ENCODE data around the gene GOLGB1. TPM values are rescaled to one million over a fixed set of nuclear protein-coding genes. Genes with fewer than 3 reads are reported as not detected.

Gene GOLGB1
- total and polyA plus RNA-seq, 2 donors (not counting 3 experiments of a cell fraction or from before 2014, with no cell fraction given), result 7.4 to 42.7 TPM

DNA sequence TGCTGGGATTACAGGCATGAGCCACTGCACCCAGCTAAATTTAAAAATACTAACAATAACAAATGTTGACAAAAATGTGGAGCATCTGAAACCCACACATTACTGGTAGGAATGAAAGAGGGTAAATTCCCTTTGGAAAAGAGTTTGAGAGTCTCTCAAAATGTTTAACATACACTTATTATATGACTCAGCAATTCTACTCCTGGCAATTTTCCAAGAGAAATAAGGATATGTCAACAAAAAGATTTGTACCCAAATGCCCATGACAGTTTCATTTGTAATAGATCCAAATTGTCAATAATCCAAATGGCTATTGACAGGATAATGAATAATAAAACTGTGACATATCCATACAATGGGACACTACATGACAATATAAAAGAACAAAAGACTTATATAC lies 97.9 kb downstream of the GOLGB1 start:
- ChIA-PET POLR2A (no interaction called here), CTCF (no interaction called here)
- intact Hi-C loops (cut with micrococcal nuclease) (no loop called here), dilution Hi-C loops (cut with MboI; ENCODE audit: extremely low pct_ligation_motif_present, low sequenced_read_pairs) (no loop called here)
- Histone ChIP-seq H3K4me1 (ENCODE audit: control insufficient read depth, extremely low read depth, insufficient read depth, low read length) (peaks cover 15% of the 10 kb centered on the region), H3K27me3 (ENCODE audit: control insufficient read depth in 2 of 2, insufficient read depth in 2 of 2, low read length in 2 of 2) (no peaks in the 10 kb centered on the region), H3K27ac (ENCODE audit: insufficient read depth, low read depth, low read length) (no peak overlapping the region), H3K4me2 (ENCODE audit: insufficient read depth, low read length) (no peak overlapping the region), H4K20me1 (replicated peaks; ENCODE audit: control insufficient read depth, extremely low read depth, insufficient read depth, low read length) (no peaks in the 10 kb centered on the region), H3K79me2 (ENCODE audit: control insufficient read depth, insufficient read depth, low read length) (no peaks in the 10 kb centered on the region), H2AFZ (ENCODE audit: low read depth, low read length) (no peak overlapping the region), H3K9me1 (replicated peaks; ENCODE audit: control insufficient read depth, extremely low read depth, insufficient read depth, low read length) (no peaks in the 10 kb centered on the region), H3K4me3 (replicated peaks in 1 of 3; ENCODE audit: insufficient read depth in 1 of 3, low read depth in 1 of 3, low read length in 3 of 3) (no peak overlapping the region), H3K9ac (replicated peaks; ENCODE audit: extremely low read depth, insufficient read depth, low read length) (no peak overlapping the region), H3K9me3 (replicated peaks; ENCODE audit: control insufficient read depth, insufficient read depth, low read length) (no peaks in the 10 kb centered on the region), H3K36me3 (ENCODE audit: control insufficient read depth in 2 of 2, extremely low read depth in 1 of 2, insufficient read depth in 2 of 2, low read length in 2 of 2) (peaks cover 0 to 2% of the 10 kb centered on the region in 2 experiments)
- TF ChIP-seq POLR2AphosphoS5 (IDR thresholded peaks at IDR 0.05; ENCODE audit: insufficient read depth, low read depth, low read length) (no peak), GATA2 (IDR thresholded peaks at IDR 0.05; ENCODE audit: insufficient read depth, insufficient read length, low read depth, low read length) (no peak), JUN (IDR thresholded peaks at IDR 0.05; ENCODE audit: borderline replicate concordance, insufficient read depth, insufficient read length, low read depth) (no peak), EZH2 (IDR thresholded peaks at IDR 0.05; ENCODE audit: borderline replicate concordance, low read depth, low read length, severe bottlenecking) (no peak), MAX (IDR thresholded peaks at IDR 0.05; ENCODE audit: insufficient read depth, insufficient read length) (no peak), POLR2A (IDR thresholded peaks at IDR 0.05; ENCODE audit: low read depth, low read length) (no peak), FOS (IDR thresholded peaks at IDR 0.05; ENCODE audit: borderline replicate concordance, insufficient read depth, low read length) (no peak), MYC (IDR thresholded peaks at IDR 0.05; ENCODE audit: low read depth, low read length) (no peak)
- TF ChIP-seq, protein P1, sequence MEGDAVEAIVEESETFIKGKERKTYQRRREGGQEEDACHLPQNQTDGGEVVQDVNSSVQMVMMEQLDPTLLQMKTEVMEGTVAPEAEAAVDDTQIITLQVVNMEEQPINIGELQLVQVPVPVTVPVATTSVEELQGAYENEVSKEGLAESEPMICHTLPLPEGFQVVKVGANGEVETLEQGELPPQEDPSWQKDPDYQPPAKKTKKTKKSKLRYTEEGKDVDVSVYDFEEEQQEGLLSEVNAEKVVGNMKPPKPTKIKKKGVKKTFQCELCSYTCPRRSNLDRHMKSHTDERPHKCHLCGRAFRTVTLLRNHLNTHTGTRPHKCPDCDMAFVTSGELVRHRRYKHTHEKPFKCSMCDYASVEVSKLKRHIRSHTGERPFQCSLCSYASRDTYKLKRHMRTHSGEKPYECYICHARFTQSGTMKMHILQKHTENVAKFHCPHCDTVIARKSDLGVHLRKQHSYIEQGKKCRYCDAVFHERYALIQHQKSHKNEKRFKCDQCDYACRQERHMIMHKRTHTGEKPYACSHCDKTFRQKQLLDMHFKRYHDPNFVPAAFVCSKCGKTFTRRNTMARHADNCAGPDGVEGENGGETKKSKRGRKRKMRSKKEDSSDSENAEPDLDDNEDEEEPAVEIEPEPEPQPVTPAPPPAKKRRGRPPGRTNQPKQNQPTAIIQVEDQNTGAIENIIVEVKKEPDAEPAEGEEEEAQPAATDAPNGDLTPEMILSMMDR (IDR thresholded peaks at IDR 0.05; ENCODE audit: extremely low read depth in 1 of 2, insufficient read depth in 1 of 2, low read depth in 1 of 2, low read length in 2 of 2), result no peak
- BruUV-seq (replicated peaks), result no TSS peak
- peak; percentile 38 for DNase-seq (ENCODE audit: low read depth, low spot score)
- FAIRE-seq, result no peak
